Heart right ventricle (tissue), 16 donors: ENCODE measurements around the gene LPCAT4. TPM values are rescaled to one million over a fixed set of nuclear protein-coding genes. Genes with fewer than 3 reads are reported as not detected.
"Not testable (repeated sequence)": the region's sequence is repeated elsewhere in the genome, so short reads cannot be mapped to it uniquely, and the experiment has no call there.

Experiments
- ATAC-seq, 8 donors: fragments of 200-7000 bp; cut with Tn5 transposase; one replicate each; pipeline ENCODE4 v1.9.1; 2020; ENCODE audit warnings: mild to moderate bottlenecking in 8 of 8, moderate library complexity in 8 of 8, moderate number of reproducible peaks in 1 of 8
- DNase-seq, 2 donors: peaks; one replicate each; pipeline ENCODE4 v3.0.0-alpha.2; 2020
- H3K27ac ChIP-seq, 10 donors: fragments of 200-600 bp; sonication (generic) in 2 of 10; one replicate each; pipeline versions ENCODE4 v1.5.0 to v1.8.0; 2020 to 2022; ENCODE audit warnings: mild to moderate bottlenecking in 3 of 10
- H3K27me3 ChIP-seq, 7 donors: fragments of 200-600 bp; one replicate each; pipeline ENCODE4 v1.8.0; 2021 to 2022; ENCODE audit warnings: mild to moderate bottlenecking in 2 of 7
- H3K36me3 ChIP-seq, 9 donors: fragments of 200-600 bp; sonication (generic) in 1 of 9; one replicate each; pipeline versions ENCODE4 v1.5.0 to v1.8.0; 2020 to 2022; ENCODE audit warnings: mild to moderate bottlenecking in 2 of 9
- H3K4me1 ChIP-seq, 9 donors: fragments of 200-600 bp; sonication (generic) in 1 of 9; one replicate each; pipeline versions ENCODE4 v1.5.0 to v1.8.0; 2020 to 2022; ENCODE audit warnings: mild to moderate bottlenecking in 4 of 9
- H3K4me3 ChIP-seq, 10 donors: fragments of 200-600 bp; sonication (generic) in 2 of 10; one replicate each; pipeline versions ENCODE4 v1.5.0 to v1.8.0; 2020 to 2022; ENCODE audit warnings: mild to moderate bottlenecking in 7 of 10, moderate library complexity in 2 of 10
- H3K9me3 ChIP-seq, 11 donors: fragments of 200-600 bp in 10 of 11; sonication (generic) in 2 of 11; one replicate each; pipeline versions ENCODE4 v1.5.0 to v1.8.0; 2013 to 2022; ENCODE audit warnings: mild to moderate bottlenecking in 2 of 11, control low read depth in 1 of 11, moderate library complexity in 1 of 11
- WGBS, 2 donors: extraction: QIAGEN DNeasy Blood & Tissue Kit; methylation state at CpG; one replicate each; pipeline ENCODE4 v1.1.7; 2013; ENCODE audit warnings: inconsistent platforms in 1 of 2; 5-methylcytosine and 5-hydroxymethylcytosine counted together
- intact Hi-C, 10 donors: fragments of 100-400 bp; cut with DNase I; formaldehyde crosslinking; loops; one replicate each; pipeline versions ENCODE4 v1.11.1 to v1.14.2; 2022
- polyA plus RNA-seq, 2 donors: library from polyadenylated mRNA; stranded (reverse); fragments of 200-250 nt; gene quantifications; one replicate each; pipeline ENCODE4 v1.2.3, GENCODE V29; 2013
- total RNA-seq, 10 donors: library from RNA; stranded (reverse); fragmentation: NEBNext Ultra II Directional in 3 of 10; extraction: Animal tissue kit (Norgen Biotek cat#: 25700) in 3 of 10; gene quantifications; one replicate each; pipeline versions ENCODE4 v1.2.1 to v1.2.4, GENCODE V29; 2021 to 2023
- TF ChIP-seq, protein P1 (sequence below), 9 donors: fragments of 200-600 bp; sonication (generic) in 2 of 9; IDR thresholded peaks; one replicate each; pipeline versions ENCODE4 v1.5.0 to v1.8.0; 2021 to 2022; ENCODE audit warnings: antibody characterized with exemption in 9 of 9, mild to moderate bottlenecking in 5 of 9, moderate library complexity in 1 of 9
- donor health status: Arrhythmogenic right ventricular cardiomyopathy.
- donor health status: ischemic (EF 13 %, LVEDD 7.1; RV severe dilation, severe dysfunction).
- donor health status: healthy with polysubstance abuse.
- donor health status: DM: no; HTN: yes; CAD: no.
- donor health status: DM: no; HTN: no; CAD: no.
- donor health status: ischemic (EF 25% LVEDD 6.9; RV normal size, moderate dysfunction).
- donor health status: ischemic (EF 25% LVEDD 5.7; RV mildly dilated, moderate dysfunction).
- donor health status: healthy.
- donor health status: DM: yes; HTN: yes; CAD: no.
- donor health status: Ischemic cardiomyopathy.
- donor health status: ischemic (EF 35%, LVEDD 5.7; RV mildly dilated, moderate dysfunction).
- donor health status: nonischemic (EF 11% LVEDD 7.7; RV severe dilation, severe dysfunction).
- donor health status: DM: yes; HTN: yes; CAD: no.
- donor health status: PGD.
- donor health status: ischemic (EF 29% LVEDD 5.4; RV normal size, mild dysfunction).
- donor health status: nonischemic (EF 23%, LVEDD 6.1; RV moderate dilation, normal function).

LPCAT4 gene
- total and polyA plus RNA-seq, 12 donors: 15.1 to 110 (median 50.6) TPM

DNA sequence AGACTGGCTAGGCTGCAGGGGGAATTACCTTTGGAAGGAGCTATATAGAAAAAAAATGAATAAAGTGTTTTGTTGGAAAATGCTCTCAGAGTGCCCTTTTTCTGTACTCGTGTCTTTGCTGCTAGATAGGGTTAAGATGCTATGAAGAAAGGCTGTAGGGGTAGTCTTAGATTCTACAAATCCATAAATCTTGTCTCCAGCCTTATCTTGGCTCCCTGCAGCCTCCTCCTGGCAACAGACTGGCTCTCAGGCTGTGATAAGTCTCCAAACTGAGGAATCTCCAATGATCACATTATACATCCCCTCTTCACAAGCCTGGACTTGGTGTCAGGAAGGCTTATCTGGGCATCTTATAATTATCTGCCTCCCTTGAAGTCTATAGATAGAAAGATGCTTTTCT is 9.3 kb downstream of the LPCAT4 start:
- TF ChIP-seq, protein P1, sequence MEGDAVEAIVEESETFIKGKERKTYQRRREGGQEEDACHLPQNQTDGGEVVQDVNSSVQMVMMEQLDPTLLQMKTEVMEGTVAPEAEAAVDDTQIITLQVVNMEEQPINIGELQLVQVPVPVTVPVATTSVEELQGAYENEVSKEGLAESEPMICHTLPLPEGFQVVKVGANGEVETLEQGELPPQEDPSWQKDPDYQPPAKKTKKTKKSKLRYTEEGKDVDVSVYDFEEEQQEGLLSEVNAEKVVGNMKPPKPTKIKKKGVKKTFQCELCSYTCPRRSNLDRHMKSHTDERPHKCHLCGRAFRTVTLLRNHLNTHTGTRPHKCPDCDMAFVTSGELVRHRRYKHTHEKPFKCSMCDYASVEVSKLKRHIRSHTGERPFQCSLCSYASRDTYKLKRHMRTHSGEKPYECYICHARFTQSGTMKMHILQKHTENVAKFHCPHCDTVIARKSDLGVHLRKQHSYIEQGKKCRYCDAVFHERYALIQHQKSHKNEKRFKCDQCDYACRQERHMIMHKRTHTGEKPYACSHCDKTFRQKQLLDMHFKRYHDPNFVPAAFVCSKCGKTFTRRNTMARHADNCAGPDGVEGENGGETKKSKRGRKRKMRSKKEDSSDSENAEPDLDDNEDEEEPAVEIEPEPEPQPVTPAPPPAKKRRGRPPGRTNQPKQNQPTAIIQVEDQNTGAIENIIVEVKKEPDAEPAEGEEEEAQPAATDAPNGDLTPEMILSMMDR (IDR thresholded peaks at IDR 0.05): no peak
- peaks cover 0 to 88% (median 24%) of the 10 kb centered on the region in 9 donors for H3K36me3 ChIP-seq
- H3K4me1 ChIP-seq: no peaks in the 10 kb centered on the region
- no peak for ATAC-seq
- no peaks in the 10 kb centered on the region for H3K27me3 ChIP-seq
- H3K9me3 ChIP-seq: no peaks in the 10 kb centered on the region
- whole genome bisulfite sequencing, 2 donors: 91 to 94% methylated on average over 1 of the region's 1 CpG
- H3K27ac ChIP-seq: no peak overlapping the region
- intact Hi-C loops: no loop called here
- no peak for DNase-seq
- H3K4me3 ChIP-seq: no peak overlapping the region

DNA sequence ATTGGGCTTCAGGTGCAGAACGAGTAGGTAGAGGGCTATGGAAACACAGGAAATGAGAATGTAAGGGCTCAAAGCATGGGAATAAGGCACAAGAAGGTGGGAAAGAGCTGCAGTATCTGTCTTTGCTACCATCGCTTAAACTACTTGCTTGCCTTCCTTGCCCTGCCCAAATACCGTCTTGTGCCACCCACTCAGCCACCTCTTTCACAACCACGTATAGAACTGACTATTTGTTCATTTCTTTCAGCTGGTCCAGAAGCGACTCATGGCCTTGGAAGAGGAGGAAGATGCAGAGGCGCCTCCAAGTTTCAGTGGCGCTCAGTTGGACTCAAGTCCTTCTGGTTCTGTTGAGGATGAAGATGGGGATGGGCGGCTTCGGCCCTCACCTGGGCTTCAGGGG is 11.8 kb downstream of the LPCAT4 start:
- peaks cover 0 to 64% (median 13%) of the 10 kb centered on the region in 9 donors for H3K36me3 ChIP-seq
- no peaks in the 10 kb centered on the region for H3K9me3 ChIP-seq
- H3K4me3 ChIP-seq: no peak overlapping the region
- DNase-seq: no peak
- TF ChIP-seq, protein P1 (IDR thresholded peaks at IDR 0.05): no peak
- no peak overlapping the region for H3K27ac ChIP-seq
- WGBS, 2 donors: 94 to 95% methylated on average over 9 of the region's 9 CpGs
- intact Hi-C loops: no loop called here
- ATAC-seq: no peak
- H3K27me3 ChIP-seq: no peaks in the 10 kb centered on the region
- H3K4me1 ChIP-seq: no peaks in the 10 kb centered on the region

DNA sequence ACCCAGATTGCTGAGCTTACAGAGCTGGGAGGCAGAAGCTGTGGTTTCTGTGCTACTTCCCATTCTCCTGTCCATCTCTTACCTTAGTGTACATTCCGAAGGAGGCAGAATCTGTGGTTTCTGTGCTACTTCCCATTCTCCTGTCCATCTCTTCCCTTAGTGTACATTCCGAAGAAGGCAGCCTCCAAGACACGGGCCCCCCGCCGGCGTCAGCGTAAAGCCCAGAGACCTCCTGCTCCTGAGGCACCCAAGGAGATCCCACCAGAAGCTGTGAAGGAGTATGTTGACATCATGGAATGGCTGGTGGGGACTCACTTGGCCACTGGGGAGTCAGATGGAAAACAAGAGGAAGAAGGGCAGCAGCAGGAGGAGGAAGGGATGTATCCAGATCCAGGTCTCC is 12.7 kb downstream of the LPCAT4 start:
- H3K36me3 ChIP-seq: peaks cover 0 to 54% (median 8%) of the 10 kb centered on the region in 9 donors
- no peaks in the 10 kb centered on the region for H3K4me1 ChIP-seq
- DNase-seq (no peak), ATAC-seq (no peak)
- no peaks in the 10 kb centered on the region for H3K27me3 ChIP-seq
- TF ChIP-seq, protein P1 (IDR thresholded peaks at IDR 0.05): no peak
- WGBS, 2 donors: 95% methylated on average over 7 of the region's 7 CpGs
- intact Hi-C loops: no loop called here
- H3K4me3 ChIP-seq: no peak overlapping the region
- no peaks in the 10 kb centered on the region for H3K9me3 ChIP-seq
- no peak overlapping the region for H3K27ac ChIP-seq

DNA sequence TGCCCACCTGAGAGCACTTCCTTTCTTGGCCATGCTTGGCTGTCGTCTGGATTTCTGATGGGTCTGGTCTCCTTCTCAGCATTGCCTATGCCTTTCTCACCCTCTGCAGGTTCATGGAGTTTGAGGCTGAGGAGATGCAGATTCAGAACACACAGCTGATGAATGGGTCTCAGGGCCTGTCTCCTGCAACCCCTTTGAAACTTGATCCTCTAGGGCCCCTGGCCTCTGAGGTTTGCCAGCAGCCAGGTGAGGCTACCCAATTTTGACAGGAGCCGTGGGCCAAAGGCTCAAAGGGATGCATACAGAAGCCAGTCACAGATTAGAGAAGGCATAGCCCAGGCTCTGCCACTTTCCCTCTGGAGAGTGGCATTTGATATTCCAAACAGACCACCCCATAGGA is 13.4 kb downstream of the LPCAT4 start:
- intact Hi-C loops: no loop called here
- 73 to 78% methylated on average over 2 of the region's 2 CpGs for WGBS, 2 donors
- no peaks in the 10 kb centered on the region for H3K9me3 ChIP-seq

DNA sequence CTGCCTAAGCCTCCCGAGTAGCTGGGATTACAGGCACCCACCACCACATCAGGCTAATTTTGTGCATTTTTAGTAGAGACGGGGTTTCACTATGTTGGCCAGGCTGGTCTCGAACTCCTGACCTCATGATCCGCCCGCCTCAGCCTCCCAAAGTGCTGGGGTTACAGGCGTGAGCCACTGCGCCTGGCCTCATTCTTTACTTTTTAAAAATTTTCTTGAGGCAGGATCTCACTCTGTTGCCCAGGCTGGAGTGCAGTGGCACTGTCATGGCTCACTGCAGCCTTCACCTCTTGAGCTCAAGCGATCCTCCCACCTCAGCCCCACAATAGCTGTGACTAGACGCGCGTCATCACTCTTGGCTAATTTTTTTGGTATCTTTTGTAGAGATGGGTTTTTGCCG is 14.0 kb downstream of the LPCAT4 start:
- ATAC-seq, H3K9me3 ChIP-seq, H3K4me1 ChIP-seq, H3K27me3 ChIP-seq, DNase-seq, intact Hi-C loops, H3K4me3 ChIP-seq, H3K27ac ChIP-seq: not testable (repeated sequence)
- H3K36me3 ChIP-seq: peaks cover 0 to 41% (median 0%) of the 10 kb centered on the region in 9 donors
- 97% methylated on average over 12 of the region's 12 CpGs for WGBS, 2 donors

More for the DNA sequence above, 13.4 kb downstream of the LPCAT4 start:
- H3K27me3 ChIP-seq: no peaks in the 10 kb centered on the region
- DNase-seq: no peak
- ATAC-seq: no peak
- TF ChIP-seq, protein P1 (IDR thresholded peaks at IDR 0.05): no peak
- H3K36me3 ChIP-seq: peaks cover 0 to 47% (median 1%) of the 10 kb centered on the region in 9 donors
- H3K4me1 ChIP-seq: no peaks in the 10 kb centered on the region
- no peak overlapping the region for H3K27ac ChIP-seq
- H3K4me3 ChIP-seq: no peak overlapping the region
